Lower lobe of right lung (tissue), 2 donors: ENCODE measurements around the gene NCKAP5. TPM values are rescaled to one million over a fixed set of nuclear protein-coding genes. Genes with fewer than 3 reads are reported as not detected.

ENCODE experiments used
- ATAC-seq, 2 donors: fragments of 200-7000 bp; cut with Tn5 transposase; one replicate each; pipeline ENCODE4 v1.9.1; 2020 to 2022; ENCODE audit warnings: mild to moderate bottlenecking in 2 of 2, moderate library complexity in 2 of 2
- DNase-seq: peaks from one replicate; pipeline ENCODE4 v3.0.0-alpha.2; 2020
- H3K27ac ChIP-seq: fragments of 200-600 bp; one replicate; pipeline ENCODE4 v1.8.0; 2022
- H3K27me3 ChIP-seq: fragments of 200-600 bp; one replicate; pipeline ENCODE4 v1.8.0; 2022; ENCODE audit warnings: low read depth
- H3K36me3 ChIP-seq: fragments of 200-600 bp; one replicate; pipeline ENCODE4 v1.8.0; 2022; ENCODE audit warnings: mild to moderate bottlenecking
- H3K4me1 ChIP-seq: fragments of 200-600 bp; one replicate; pipeline ENCODE4 v1.8.0; 2022
- H3K4me3 ChIP-seq: fragments of 200-600 bp; one replicate; pipeline ENCODE4 v1.8.0; 2022; ENCODE audit warnings: mild to moderate bottlenecking
- H3K9me3 ChIP-seq: fragments of 200-600 bp; one replicate; pipeline ENCODE4 v1.8.0; 2022
- intact Hi-C: fragments of 100-400 bp; cut with DNase I; formaldehyde crosslinking; loops from one replicate; pipeline ENCODE4 v1.11.0; 2022
- total RNA-seq: library from RNA; stranded (reverse); fragmentation: NEBNext Ultra II Directional; extraction: Animal tissue kit (Norgen Biotek cat#: 25700); gene quantifications from one replicate; pipeline ENCODE4 v1.2.1, GENCODE V29; 2021
- TF ChIP-seq, protein P1 (sequence below): fragments of 200-600 bp; IDR thresholded peaks from one replicate; pipeline ENCODE4 v1.8.0; 2022; ENCODE audit warnings: antibody characterized with exemption, mild to moderate bottlenecking
- donor health status: DM: no; HTN: yes; CAD: no; lungs with severe emphysema.

NCKAP5 gene
- total RNA-seq, 1 donor from 2014 or later = 34.6 TPM

DNA sequence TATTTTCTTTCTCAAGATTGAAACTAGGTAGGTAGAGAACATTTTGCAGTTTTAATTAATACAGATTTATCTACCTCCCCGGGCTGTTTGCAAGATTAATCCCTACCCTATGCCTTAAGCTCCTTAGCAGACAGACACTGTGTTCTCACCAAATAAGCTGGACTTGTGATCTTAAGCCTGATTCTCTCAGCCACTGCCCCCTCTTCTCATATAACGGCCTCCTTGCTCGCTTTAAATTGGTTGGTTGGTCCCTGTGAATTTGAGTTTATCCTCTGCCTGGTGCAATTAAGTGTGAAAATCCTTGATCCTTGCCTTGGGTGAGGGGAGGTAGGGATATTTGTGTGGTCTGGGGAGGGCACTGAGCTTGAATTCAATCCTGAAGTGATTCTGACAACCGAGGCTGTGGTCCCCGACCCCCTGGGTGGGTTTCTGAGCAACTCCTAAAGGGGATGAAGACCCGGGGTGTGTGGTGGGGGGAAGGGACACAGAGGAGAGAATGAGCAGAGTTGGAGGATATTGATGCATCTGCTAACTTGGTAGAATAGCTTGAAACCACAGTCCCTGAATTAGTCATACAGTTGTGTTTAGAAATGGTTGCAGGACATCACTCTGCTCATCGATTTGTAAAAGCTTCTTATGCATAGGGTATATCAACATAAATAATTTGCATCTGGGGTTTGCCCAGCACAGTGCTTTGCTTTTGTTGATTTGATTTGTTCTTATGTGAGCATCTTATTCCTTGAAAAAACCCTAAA, 36.9 kb upstream of the NCKAP5 start:
- Histone ChIP-seq H3K27ac (no peak overlapping the region), H3K27me3 (no peaks in the 10 kb centered on the region), H3K36me3 (no peaks in the 10 kb centered on the region), H3K4me1 (peaks cover 10% of the 10 kb centered on the region), H3K9me3 (no peaks in the 10 kb centered on the region), H3K4me3 (no peak overlapping the region)
- intact Hi-C loops = no loop called here
- DNase-seq (no peak), ATAC-seq (no peak)
- TF ChIP-seq, protein P1, sequence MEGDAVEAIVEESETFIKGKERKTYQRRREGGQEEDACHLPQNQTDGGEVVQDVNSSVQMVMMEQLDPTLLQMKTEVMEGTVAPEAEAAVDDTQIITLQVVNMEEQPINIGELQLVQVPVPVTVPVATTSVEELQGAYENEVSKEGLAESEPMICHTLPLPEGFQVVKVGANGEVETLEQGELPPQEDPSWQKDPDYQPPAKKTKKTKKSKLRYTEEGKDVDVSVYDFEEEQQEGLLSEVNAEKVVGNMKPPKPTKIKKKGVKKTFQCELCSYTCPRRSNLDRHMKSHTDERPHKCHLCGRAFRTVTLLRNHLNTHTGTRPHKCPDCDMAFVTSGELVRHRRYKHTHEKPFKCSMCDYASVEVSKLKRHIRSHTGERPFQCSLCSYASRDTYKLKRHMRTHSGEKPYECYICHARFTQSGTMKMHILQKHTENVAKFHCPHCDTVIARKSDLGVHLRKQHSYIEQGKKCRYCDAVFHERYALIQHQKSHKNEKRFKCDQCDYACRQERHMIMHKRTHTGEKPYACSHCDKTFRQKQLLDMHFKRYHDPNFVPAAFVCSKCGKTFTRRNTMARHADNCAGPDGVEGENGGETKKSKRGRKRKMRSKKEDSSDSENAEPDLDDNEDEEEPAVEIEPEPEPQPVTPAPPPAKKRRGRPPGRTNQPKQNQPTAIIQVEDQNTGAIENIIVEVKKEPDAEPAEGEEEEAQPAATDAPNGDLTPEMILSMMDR = no peak

DNA sequence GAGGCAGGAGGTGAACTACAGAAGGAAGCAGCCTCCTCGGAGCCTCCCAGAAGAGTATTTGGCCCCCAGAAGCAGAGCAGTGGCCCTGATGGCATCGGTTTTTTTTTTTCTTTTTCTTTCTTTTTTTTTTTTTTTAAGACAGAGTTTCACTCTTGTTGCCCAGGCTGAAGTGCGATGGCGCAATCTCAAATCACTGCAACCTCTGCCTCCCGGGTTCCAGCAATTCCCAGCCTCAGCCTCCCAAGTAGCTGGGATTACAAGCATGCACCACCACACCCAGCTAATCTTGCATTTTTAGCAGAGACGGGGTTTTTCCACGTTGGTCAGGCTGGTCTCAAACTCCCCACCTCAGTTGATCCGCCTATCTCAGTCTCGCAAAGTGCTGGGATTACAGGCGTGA, 34.8 kb upstream of the NCKAP5 start:
- intact Hi-C loops = no loop called here
- Histone ChIP-seq H3K4me1 (peaks cover 10% of the 10 kb centered on the region), H3K36me3 (no peaks in the 10 kb centered on the region), H3K27ac (no peak overlapping the region), H3K9me3 (no peaks in the 10 kb centered on the region), H3K27me3 (no peaks in the 10 kb centered on the region), H3K4me3 (no peak overlapping the region)
- ATAC-seq (no peak), DNase-seq (no peak)
- TF ChIP-seq, protein P1 = no peak

DNA sequence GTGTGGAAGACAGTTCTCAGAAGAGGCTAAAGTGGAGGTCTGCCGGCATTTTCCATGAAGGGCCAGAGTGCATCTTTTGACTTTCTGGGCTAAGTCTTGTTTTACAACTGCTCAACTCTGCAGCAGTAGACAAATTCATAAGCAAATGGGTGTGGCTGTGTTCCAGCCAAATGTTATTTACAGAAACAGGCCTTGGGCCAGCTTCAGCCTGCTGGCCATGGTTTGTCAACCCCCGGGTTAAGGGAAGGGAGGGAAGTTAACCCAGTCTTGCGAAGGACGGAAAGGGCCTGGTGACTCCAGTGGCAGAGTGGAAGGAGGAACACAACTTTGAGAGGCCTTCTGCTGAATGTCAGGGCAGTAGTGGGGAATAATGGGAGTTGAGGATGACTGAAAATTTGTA, 34.3 kb upstream of the NCKAP5 start:
- ATAC-seq = no peak
- Histone ChIP-seq H3K27ac (no peak overlapping the region), H3K27me3 (no peaks in the 10 kb centered on the region), H3K4me3 (no peak overlapping the region), H3K4me1 (peaks cover 10% of the 10 kb centered on the region), H3K36me3 (no peaks in the 10 kb centered on the region), H3K9me3 (no peaks in the 10 kb centered on the region)
- TF ChIP-seq, protein P1 = no peak
- DNase-seq = no peak
- intact Hi-C loops = no loop called here

DNA sequence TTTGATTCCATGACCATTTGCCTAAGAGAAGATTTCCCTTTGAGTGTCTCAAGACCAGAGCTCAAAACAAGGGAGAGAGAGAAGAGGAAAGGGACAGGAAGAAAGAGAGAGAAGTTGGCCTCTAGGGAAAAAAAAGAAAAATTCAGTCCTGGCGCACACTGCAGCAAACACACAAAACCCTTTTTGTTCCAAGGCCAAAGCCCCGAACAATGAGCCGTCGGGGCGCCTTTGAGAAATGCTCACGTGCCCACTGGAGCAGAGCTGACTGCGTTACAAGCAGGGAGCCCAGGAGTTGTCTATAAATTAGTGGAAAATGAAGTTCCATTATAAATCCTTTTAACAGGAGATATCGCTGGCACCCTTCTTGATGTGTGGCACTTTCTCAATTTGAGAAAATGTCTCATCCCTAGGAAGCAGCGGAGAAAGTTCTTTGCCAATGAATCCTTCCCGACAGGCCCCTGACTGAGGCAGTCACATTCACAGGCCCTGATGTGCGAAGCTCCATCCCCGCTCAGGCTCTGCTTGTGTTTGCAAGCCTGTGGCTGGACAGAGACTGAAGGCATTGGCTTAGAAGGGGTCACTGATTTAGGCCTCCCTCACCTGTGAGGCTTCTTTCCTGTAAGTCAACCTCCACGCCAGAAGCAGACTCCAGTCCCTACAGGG, 32.1 kb upstream of the NCKAP5 start:
- no peak for DNase-seq
- no peak for ATAC-seq

DNA sequence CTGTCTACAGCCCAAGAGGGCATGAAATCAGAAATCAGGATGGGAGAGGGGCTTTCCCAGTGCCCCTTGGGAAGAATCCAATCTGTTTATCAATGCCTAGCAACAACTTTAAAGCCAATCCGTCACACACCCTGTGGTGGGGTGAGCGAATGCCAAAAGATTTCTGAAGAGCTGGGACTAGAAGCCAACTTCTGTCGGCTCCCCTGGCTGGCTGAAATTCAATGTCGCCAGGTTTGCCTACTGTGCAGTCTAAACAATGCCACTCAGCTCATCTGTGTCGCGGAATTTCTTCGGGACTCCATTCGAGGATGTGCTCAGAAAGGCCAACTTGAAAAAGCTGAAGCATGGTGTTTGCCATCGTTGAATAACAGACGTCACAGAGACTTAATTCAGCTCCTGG, 31.5 kb upstream of the NCKAP5 start:
- DNase-seq (no peak), ATAC-seq (no peak)
- TF ChIP-seq, protein P1 = no peak
- intact Hi-C loops = no loop called here
- peaks cover 10% of the 10 kb centered on the region for H3K4me1 ChIP-seq
- no peaks in the 10 kb centered on the region for H3K27me3 ChIP-seq
- no peaks in the 10 kb centered on the region for H3K36me3 ChIP-seq
- no peak overlapping the region for H3K4me3 ChIP-seq
- no peak overlapping the region for H3K27ac ChIP-seq
- no peaks in the 10 kb centered on the region for H3K9me3 ChIP-seq

More for the DNA sequence above, 32.1 kb upstream of the NCKAP5 start:
- H3K9me3 ChIP-seq = no peaks in the 10 kb centered on the region
- H3K4me3 ChIP-seq = no peak overlapping the region
- H3K27me3 ChIP-seq = no peaks in the 10 kb centered on the region
- TF ChIP-seq, protein P1 = no peak
- H3K4me1 ChIP-seq = peaks cover 10% of the 10 kb centered on the region
- intact Hi-C loops = no loop called here
- no peaks in the 10 kb centered on the region for H3K36me3 ChIP-seq
- H3K27ac ChIP-seq = no peak overlapping the region
